SK-N-SH treated with all-trans-retinoic acid at 6 μM for 48 hours (cell line): Measurements from ENCODE around the gene MAN1A2.
"Not testable (repeated sequence)": the region's sequence is repeated elsewhere in the genome, so short reads cannot be mapped to it uniquely, and the experiment has no call there.

Experiments
- ATAC-seq: fragments of 200-7000 bp; cut with Tn5 transposase; 3 replicates; pipeline ENCODE4 v1.9.1; 2020; ENCODE audit warnings: mild to moderate bottlenecking, moderate library complexity
- ARNTL ChIP-seq: fragments of 450-650 bp; formaldehyde crosslinking; IDR thresholded peaks from 2 replicates; pipeline ENCODE4 v1.5.0; 2020; ENCODE audit warnings: low read depth, mild to moderate bottlenecking, moderate library complexity, borderline replicate concordance
- BACH2 ChIP-seq: fragments of 250-450 bp; sonication (Bioruptor Pico); IDR thresholded peaks from 2 replicates; pipeline ENCODE4 v1.9.0; 2021; ENCODE audit warnings: mild to moderate bottlenecking, borderline replicate concordance
- ESRRG ChIP-seq: fragments of 250-450 bp; sonication (Bioruptor Pico); IDR thresholded peaks from 2 replicates; pipeline ENCODE4 v1.6.1; 2021; ENCODE audit warnings: mild to moderate bottlenecking
- GLIS3 ChIP-seq: fragments of 250-450 bp; sonication (Bioruptor Pico); IDR thresholded peaks from 2 replicates; pipeline ENCODE4 v1.5.0; 2020; ENCODE audit warnings: mild to moderate bottlenecking, moderate library complexity
- ISL1 ChIP-seq: fragments of 250-450 bp; sonication (Bioruptor Pico); IDR thresholded peaks from 2 replicates; pipeline ENCODE4 v2.1.2; 2022; ENCODE audit warnings: mild to moderate bottlenecking, moderate library complexity
- PPARA ChIP-seq: fragments of 250-450 bp; sonication (Bioruptor Pico); IDR thresholded peaks from 2 replicates; pipeline ENCODE4 v1.5.0; 2020; ENCODE audit warnings: mild to moderate bottlenecking, borderline replicate concordance
- RARB ChIP-seq: fragments of 250-450 bp; sonication (Bioruptor Pico); IDR thresholded peaks from 2 replicates; pipeline ENCODE4 v1.8.0; 2021; ENCODE audit warnings: mild to moderate bottlenecking, moderate library complexity
- SNAI2 ChIP-seq: fragments of 250-450 bp; sonication (Bioruptor Pico); IDR thresholded peaks from 2 replicates; pipeline ENCODE4 v1.5.0; 2020; ENCODE audit warnings: mild to moderate bottlenecking, moderate library complexity
- TCF4 ChIP-seq: fragments of 250-450 bp; sonication (Bioruptor Pico); IDR thresholded peaks from 2 replicates; pipeline ENCODE4 v1.8.0; 2021; ENCODE audit warnings: mild to moderate bottlenecking, moderate library complexity, borderline replicate concordance
- TOX ChIP-seq: fragments of 250-450 bp; sonication (Bioruptor Pico); IDR thresholded peaks from 2 replicates; pipeline ENCODE4 v1.8.0; 2021; ENCODE audit warnings: mild to moderate bottlenecking, moderate library complexity, borderline replicate concordance
- ZC3H10 ChIP-seq: fragments of 250-450 bp; sonication (Bioruptor Pico); IDR thresholded peaks from 2 replicates; pipeline ENCODE4 v1.5.1; 2021; ENCODE audit warnings: mild to moderate bottlenecking, moderate library complexity
- ZFP3 ChIP-seq: fragments of 250-450 bp; sonication (Bioruptor Pico); IDR thresholded peaks from 2 replicates; pipeline ENCODE4 v1.5.0; 2020; ENCODE audit warnings: mild to moderate bottlenecking, moderate library complexity
- ZFP30 ChIP-seq: fragments of 450-650 bp; formaldehyde crosslinking; IDR thresholded peaks from 2 replicates; pipeline ENCODE4 v1.5.0; 2022; ENCODE audit warnings: mild to moderate bottlenecking, moderate library complexity
- ZNF565 ChIP-seq: fragments of 450-650 bp; formaldehyde crosslinking; conservative IDR thresholded peaks from 2 replicates; pipeline ENCODE4 v1.5.0; 2020; ENCODE audit warnings: low read depth, mild to moderate bottlenecking, moderate library complexity
- ZNF70 ChIP-seq: fragments of 450-650 bp; formaldehyde crosslinking; IDR thresholded peaks from 2 replicates; pipeline ENCODE4 v1.5.0; 2020; ENCODE audit warnings: mild to moderate bottlenecking, moderate library complexity
- TF ChIP-seq, protein P1 (sequence below): fragments of 250-450 bp; sonication (Bioruptor Pico); IDR thresholded peaks from 2 replicates; pipeline ENCODE4 v1.5.1; 2021; ENCODE audit warnings: mild to moderate bottlenecking, moderate library complexity
- TF ChIP-seq, protein P2 (sequence below): fragments of 250-450 bp; sonication (Bioruptor Pico); IDR thresholded peaks from 2 replicates; pipeline ENCODE4 v1.5.1; 2020; ENCODE audit warnings: low read depth, mild to moderate bottlenecking, moderate library complexity
- TF ChIP-seq, protein P3 (sequence below): fragments of 250-450 bp; sonication (Bioruptor Pico); IDR thresholded peaks from 2 replicates; pipeline ENCODE4 v1.5.0; 2020; ENCODE audit warnings: mild to moderate bottlenecking, moderate library complexity
- TF ChIP-seq, protein P4 (sequence below): fragments of 250-450 bp; sonication (Bioruptor Pico); IDR thresholded peaks from 2 replicates; pipeline ENCODE4 v1.8.0; 2021; ENCODE audit warnings: low read depth, mild to moderate bottlenecking, moderate library complexity, borderline replicate concordance
- TF ChIP-seq, protein P5 (sequence below): fragments of 250-450 bp; sonication (Bioruptor Pico); IDR thresholded peaks from 2 replicates; pipeline ENCODE4 v1.8.0; 2020; ENCODE audit warnings: mild to moderate bottlenecking, moderate library complexity, borderline replicate concordance

Gene MAN1A2

DNA sequence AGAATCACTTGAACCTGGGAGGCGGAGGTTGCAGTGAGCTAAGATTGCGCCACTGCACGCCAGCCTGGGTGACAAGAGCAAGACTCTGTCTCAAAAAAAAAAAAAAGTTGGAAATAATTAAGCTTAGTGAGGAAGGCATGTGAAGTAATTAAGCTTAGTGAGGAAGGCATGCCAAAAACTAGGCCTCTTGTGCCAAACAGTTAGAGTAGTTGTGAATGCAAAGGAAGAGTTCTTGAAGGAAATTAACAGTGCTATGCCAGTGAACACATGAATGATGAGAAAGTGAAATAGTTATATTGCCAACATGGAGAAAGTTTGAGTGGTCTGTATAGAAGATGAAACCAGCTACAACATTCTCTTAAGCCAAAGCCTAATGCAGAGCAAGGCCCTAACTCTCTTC is 85.0 kb downstream of the MAN1A2 start:
- TF ChIP-seq, protein P1, sequence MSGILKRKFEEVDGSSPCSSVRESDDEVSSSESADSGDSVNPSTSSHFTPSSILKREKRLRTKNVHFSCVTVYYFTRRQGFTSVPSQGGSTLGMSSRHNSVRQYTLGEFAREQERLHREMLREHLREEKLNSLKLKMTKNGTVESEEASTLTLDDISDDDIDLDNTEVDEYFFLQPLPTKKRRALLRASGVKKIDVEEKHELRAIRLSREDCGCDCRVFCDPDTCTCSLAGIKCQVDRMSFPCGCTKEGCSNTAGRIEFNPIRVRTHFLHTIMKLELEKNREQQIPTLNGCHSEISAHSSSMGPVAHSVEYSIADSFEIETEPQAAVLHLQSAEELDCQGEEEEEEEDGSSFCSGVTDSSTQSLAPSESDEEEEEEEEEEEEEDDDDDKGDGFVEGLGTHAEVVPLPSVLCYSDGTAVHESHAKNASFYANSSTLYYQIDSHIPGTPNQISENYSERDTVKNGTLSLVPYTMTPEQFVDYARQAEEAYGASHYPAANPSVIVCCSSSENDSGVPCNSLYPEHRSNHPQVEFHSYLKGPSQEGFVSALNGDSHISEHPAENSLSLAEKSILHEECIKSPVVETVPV (CRISPR knock-in tag) = no peak
- TF ChIP-seq ZC3H10 (CRISPR knock-in tag) = no peak
- no peak for TF ChIP-seq ISL1 (CRISPR knock-in tag)
- no peak for TF ChIP-seq TCF4
- no peak for TF ChIP-seq ZFP30
- TF ChIP-seq, protein P2, sequence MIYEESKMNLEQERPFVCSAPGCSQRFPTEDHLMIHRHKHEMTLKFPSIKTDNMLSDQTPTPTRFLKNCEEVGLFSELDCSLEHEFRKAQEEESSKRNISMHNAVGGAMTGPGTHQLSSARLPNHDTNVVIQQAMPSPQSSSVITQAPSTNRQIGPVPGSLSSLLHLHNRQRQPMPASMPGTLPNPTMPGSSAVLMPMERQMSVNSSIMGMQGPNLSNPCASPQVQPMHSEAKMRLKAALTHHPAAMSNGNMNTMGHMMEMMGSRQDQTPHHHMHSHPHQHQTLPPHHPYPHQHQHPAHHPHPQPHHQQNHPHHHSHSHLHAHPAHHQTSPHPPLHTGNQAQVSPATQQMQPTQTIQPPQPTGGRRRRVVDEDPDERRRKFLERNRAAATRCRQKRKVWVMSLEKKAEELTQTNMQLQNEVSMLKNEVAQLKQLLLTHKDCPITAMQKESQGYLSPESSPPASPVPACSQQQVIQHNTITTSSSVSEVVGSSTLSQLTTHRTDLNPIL (CRISPR knock-in tag) = no peak
- TF ChIP-seq, protein P3, sequence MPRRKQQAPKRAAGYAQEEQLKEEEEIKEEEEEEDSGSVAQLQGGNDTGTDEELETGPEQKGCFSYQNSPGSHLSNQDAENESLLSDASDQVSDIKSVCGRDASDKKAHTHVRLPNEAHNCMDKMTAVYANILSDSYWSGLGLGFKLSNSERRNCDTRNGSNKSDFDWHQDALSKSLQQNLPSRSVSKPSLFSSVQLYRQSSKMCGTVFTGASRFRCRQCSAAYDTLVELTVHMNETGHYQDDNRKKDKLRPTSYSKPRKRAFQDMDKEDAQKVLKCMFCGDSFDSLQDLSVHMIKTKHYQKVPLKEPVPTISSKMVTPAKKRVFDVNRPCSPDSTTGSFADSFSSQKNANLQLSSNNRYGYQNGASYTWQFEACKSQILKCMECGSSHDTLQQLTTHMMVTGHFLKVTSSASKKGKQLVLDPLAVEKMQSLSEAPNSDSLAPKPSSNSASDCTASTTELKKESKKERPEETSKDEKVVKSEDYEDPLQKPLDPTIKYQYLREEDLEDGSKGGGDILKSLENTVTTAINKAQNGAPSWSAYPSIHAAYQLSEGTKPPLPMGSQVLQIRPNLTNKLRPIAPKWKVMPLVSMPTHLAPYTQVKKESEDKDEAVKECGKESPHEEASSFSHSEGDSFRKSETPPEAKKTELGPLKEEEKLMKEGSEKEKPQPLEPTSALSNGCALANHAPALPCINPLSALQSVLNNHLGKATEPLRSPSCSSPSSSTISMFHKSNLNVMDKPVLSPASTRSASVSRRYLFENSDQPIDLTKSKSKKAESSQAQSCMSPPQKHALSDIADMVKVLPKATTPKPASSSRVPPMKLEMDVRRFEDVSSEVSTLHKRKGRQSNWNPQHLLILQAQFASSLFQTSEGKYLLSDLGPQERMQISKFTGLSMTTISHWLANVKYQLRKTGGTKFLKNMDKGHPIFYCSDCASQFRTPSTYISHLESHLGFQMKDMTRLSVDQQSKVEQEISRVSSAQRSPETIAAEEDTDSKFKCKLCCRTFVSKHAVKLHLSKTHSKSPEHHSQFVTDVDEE (CRISPR knock-in tag) = no peak
- TF ChIP-seq ARNTL (CRISPR knock-in tag) = no peak
- no peak for TF ChIP-seq ZNF70 (CRISPR knock-in tag)
- no peak for TF ChIP-seq GLIS3 (CRISPR knock-in tag)
- no peak for TF ChIP-seq RARB (CRISPR knock-in tag)
- no peak for TF ChIP-seq BACH2 (CRISPR knock-in tag)
- TF ChIP-seq, protein P4, sequence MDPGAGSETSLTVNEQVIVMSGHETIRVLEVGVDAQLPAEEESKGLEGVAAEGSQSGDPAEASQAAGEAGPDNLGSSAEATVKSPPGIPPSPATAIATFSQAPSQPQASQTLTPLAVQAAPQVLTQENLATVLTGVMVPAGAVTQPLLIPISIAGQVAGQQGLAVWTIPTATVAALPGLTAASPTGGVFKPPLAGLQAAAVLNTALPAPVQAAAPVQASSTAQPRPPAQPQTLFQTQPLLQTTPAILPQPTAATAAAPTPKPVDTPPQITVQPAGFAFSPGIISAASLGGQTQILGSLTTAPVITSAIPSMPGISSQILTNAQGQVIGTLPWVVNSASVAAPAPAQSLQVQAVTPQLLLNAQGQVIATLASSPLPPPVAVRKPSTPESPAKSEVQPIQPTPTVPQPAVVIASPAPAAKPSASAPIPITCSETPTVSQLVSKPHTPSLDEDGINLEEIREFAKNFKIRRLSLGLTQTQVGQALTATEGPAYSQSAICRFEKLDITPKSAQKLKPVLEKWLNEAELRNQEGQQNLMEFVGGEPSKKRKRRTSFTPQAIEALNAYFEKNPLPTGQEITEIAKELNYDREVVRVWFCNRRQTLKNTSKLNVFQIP = no peak
- TF ChIP-seq ZNF565 (CRISPR knock-in tag) = no peak
- TF ChIP-seq, all 23 proteins: peak for 0
- ATAC-seq = no peak

DNA sequence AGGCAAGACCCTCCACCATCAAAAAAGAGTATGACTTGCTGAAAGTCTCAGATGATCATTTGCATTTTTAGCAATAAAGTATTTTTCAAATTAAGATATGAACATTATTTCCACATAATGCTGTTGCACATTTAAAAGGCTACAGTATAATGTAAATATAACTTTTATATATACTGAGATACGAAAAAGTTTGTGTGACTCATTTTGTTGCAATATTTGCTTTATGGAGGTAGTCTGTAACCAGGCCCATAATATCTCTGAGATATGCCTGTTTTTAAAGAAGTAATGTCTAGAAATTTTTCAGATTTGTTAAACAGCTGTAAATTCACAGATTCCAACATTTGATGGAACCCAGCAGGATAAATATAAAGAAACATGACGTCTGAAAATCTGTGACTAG is 86.7 kb downstream of the MAN1A2 start:
- TF ChIP-seq, protein P3 (CRISPR knock-in tag) = no peak
- no peak for ATAC-seq

DNA sequence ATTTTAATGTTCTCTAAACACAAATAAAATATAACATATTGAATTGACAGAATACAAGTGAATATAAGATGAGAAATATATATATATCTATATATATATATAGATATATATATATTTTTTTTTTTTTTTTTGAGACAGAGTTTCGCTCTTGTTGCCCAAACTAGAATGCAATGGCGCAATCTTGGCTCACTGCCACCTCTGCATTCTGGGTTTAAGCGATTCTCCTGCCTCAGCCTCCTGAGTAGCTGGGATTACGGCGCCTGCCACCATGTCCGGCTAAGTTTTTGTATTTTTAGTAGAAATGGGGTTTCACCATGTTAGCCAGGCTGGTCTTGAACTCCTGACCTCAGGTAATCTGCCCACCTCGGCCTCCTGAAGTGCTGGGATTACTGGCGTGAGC is 91.2 kb downstream of the MAN1A2 start:
- ATAC-seq = not testable (repeated sequence)

DNA sequence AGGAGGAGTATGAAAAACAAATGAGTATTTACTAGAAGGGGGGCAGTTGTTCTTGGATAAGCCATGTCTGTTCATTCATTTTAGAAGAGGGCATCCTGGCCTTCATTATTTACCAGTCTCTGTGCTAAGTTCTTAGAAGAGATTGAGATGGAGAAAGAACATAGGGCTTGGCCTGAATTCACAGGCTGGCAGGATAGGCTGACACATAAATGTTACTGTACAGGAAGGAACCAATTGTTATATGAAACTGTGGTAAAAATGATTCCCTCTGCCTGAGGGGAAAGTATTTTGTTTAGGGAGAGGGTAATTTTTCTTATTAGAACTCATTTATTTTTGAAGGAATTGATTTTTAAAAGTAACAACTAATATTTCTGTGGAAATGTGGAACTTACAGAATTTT is 99.5 kb downstream of the MAN1A2 start:
- peak; percentile 62 for ATAC-seq
- TF ChIP-seq, protein P5, sequence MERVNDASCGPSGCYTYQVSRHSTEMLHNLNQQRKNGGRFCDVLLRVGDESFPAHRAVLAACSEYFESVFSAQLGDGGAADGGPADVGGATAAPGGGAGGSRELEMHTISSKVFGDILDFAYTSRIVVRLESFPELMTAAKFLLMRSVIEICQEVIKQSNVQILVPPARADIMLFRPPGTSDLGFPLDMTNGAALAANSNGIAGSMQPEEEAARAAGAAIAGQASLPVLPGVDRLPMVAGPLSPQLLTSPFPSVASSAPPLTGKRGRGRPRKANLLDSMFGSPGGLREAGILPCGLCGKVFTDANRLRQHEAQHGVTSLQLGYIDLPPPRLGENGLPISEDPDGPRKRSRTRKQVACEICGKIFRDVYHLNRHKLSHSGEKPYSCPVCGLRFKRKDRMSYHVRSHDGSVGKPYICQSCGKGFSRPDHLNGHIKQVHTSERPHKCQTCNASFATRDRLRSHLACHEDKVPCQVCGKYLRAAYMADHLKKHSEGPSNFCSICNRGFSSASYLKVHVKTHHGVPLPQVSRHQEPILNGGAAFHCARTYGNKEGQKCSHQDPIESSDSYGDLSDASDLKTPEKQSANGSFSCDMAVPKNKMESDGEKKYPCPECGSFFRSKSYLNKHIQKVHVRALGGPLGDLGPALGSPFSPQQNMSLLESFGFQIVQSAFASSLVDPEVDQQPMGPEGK (CRISPR knock-in tag) = no peak
- no peak for TF ChIP-seq ZNF70 (CRISPR knock-in tag)
- no peak for TF ChIP-seq TOX (CRISPR knock-in tag)
- no peak for TF ChIP-seq ESRRG (CRISPR knock-in tag)
- no peak for TF ChIP-seq PPARA (CRISPR knock-in tag)
- no peak for TF ChIP-seq ZNF565 (CRISPR knock-in tag)
- no peak for TF ChIP-seq SNAI2 (CRISPR knock-in tag)
- no peak for TF ChIP-seq ZFP3 (CRISPR knock-in tag)
- TF ChIP-seq, protein P3 (CRISPR knock-in tag) = no peak
- no peak for TF ChIP-seq RARB (CRISPR knock-in tag)
- TF ChIP-seq ARNTL (CRISPR knock-in tag) = no peak
- no peak for TF ChIP-seq TCF4
- TF ChIP-seq GLIS3 (CRISPR knock-in tag) = no peak
- no peak for TF ChIP-seq BACH2 (CRISPR knock-in tag)
- TF ChIP-seq ZC3H10 (CRISPR knock-in tag) = no peak
